GM10266 (cell line): ENCODE measurements around the gene THSD4.
"Not testable (repeated sequence)": the region's sequence is repeated elsewhere in the genome, so short reads cannot be mapped to it uniquely, and the experiment has no call there.

Experiments used
- DNase-seq: peaks from one replicate; pipeline ENCODE4 v3.0.0; 2012; ENCODE audit errors: extremely low spot score
- CTCF ChIP-seq: IDR thresholded peaks from 2 replicates; pipeline ENCODE4 v1.5.1; 2012; ENCODE audit warnings: mild to moderate bottlenecking, low read depth; ENCODE audit not compliant: control insufficient read depth, insufficient read depth; ENCODE audit errors: missing control alignments

THSD4 gene

GRCh38 chr15:71259866-71260265, 144.6 kb downstream of the THSD4 start:
- TF ChIP-seq CTCF: no peak
- no peak for DNase-seq

- no peak for DNase-seq
- TF ChIP-seq CTCF: no peak
Observed at GRCh38 chr15:71261418-71261817, 146.1 kb downstream of the THSD4 start.

- DNase-seq: no peak
- TF ChIP-seq CTCF: no peak
Observed at GRCh38 chr15:71261909-71262308, 146.6 kb downstream of the THSD4 start.

GRCh38 chr15:71262599-71262998, 147.3 kb downstream of the THSD4 start:
- no peak for DNase-seq
- TF ChIP-seq CTCF: no peak

- DNase-seq: not testable (repeated sequence)
Observed at GRCh38 chr15:71265606-71266005, 150.3 kb downstream of the THSD4 start.

GRCh38 chr15:71271327-71271726, 156.1 kb downstream of the THSD4 start:
- no peak for TF ChIP-seq CTCF
- no peak for DNase-seq

GRCh38 chr15:71272932-71273331, 157.7 kb downstream of the THSD4 start:
- TF ChIP-seq CTCF: no peak
- no peak for DNase-seq

- TF ChIP-seq CTCF: no peak
- no peak for DNase-seq
Observed at GRCh38 chr15:71273731-71274447, 158.6 kb downstream of the THSD4 start.
